Gastroesophageal sphincter (tissue), 4 donors: ENCODE results near the gene RABL3. TPM values are rescaled to one million over a fixed set of nuclear protein-coding genes. Genes with fewer than 3 reads are reported as not detected.

ENCODE experiments used
- ATAC-seq: fragments of 150-250 bp; one replicate; pipeline ENCODE4 v1.9.1; 2016; ENCODE audit warnings: mild to moderate bottlenecking, moderate library complexity
- H3K27ac ChIP-seq, 4 donors: fragments of 200-600 bp; sonication (generic) in 3 of 4; 1 replicate in 3 of 4; 2 replicates in 1 of 4; pipeline ENCODE4 v1.5.1; 2016 to 2019
- H3K27me3 ChIP-seq: fragments of 200-600 bp; sonication (generic); one replicate; pipeline ENCODE4 v1.5.1; 2019
- H3K36me3 ChIP-seq, 2 donors: fragments of 200-600 bp; sonication (generic); one replicate each; pipeline ENCODE4 v1.5.1; 2019; ENCODE audit warnings: control low read depth in 1 of 2
- H3K4me1 ChIP-seq, 3 donors: fragments of 200-600 bp; sonication (generic); 1 replicate in 2 of 3; 2 replicates in 1 of 3; pipeline ENCODE4 v1.5.1; 2016 to 2019; ENCODE audit warnings: control low read depth in 2 of 3
- H3K4me3 ChIP-seq, 2 donors: fragments of 200-600 bp; sonication (generic); one replicate each; pipeline ENCODE4 v1.5.1; 2019; ENCODE audit warnings: mild to moderate bottlenecking in 1 of 2, moderate library complexity in 1 of 2
- H3K9me3 ChIP-seq, 3 donors: fragments of 200-600 bp; sonication (generic); one replicate each; pipeline ENCODE4 v1.5.1; 2017 to 2019; ENCODE audit warnings: control low read depth in 2 of 3
- CTCF ChIP-seq, 4 experiments: fragments of 200-600 bp in 2 of 4; fragments of 450-650 bp in 2 of 4; sonication (generic) in 1 of 4; IDR thresholded peaks; one replicate each; pipeline ENCODE4 v1.5.1; 2017 to 2019; ENCODE audit warnings: antibody characterized with exemption in 4 of 4, mild to moderate bottlenecking in 2 of 4, moderate library complexity in 2 of 4
- EP300 ChIP-seq: sonication (generic); formaldehyde crosslinking; IDR thresholded peaks from one replicate; pipeline ENCODE4 v1.6.1; 2017; ENCODE audit warnings: antibody characterized with exemption, mild to moderate bottlenecking
- POLR2A ChIP-seq, 2 donors: fragments of 450-650 bp; IDR thresholded peaks; one replicate each; pipeline ENCODE4 v1.6.1; 2017; ENCODE audit warnings: antibody characterized with exemption in 2 of 2, mild to moderate bottlenecking in 2 of 2, moderate library complexity in 1 of 2
- POLR2AphosphoS5 ChIP-seq: sonication (generic); formaldehyde crosslinking; IDR thresholded peaks from one replicate; pipeline ENCODE4 v1.6.1; 2017; ENCODE audit warnings: antibody characterized with exemption
- WGBS, 2 donors: methylation state at CpG; one replicate each; pipeline ENCODE4 v1.1.5; 2018; ENCODE audit warnings: low coverage in 1 of 2; 5-methylcytosine and 5-hydroxymethylcytosine counted together
- total RNA-seq, 4 donors: library from RNA; depleted of rRNA; stranded (reverse); fragments of >200 nt; gene quantifications; one replicate each; pipeline ENCODE4 v1.1.0, GENCODE V29; 2016

RABL3 gene
- total RNA-seq, 4 donors from 2014 or later = 16.3 to 29.2 (median 20.1) TPM

GRCh38 chr3:120649830-120650233, 92.5 kb downstream of the RABL3 start:
- no peaks in the 10 kb centered on the region for H3K36me3 ChIP-seq
- TF ChIP-seq POLR2AphosphoS5 (no peak), CTCF (IDR thresholded peaks at IDR 0.05) (no peak), EP300 (no peak)

GRCh38 chr3:120648290-120648689, 94.0 kb downstream of the RABL3 start:
- Histone ChIP-seq H3K4me3 (no peak overlapping the region), H3K4me1 (peaks cover 0 to 17% (median 0%) of the 10 kb centered on the region in 3 donors), H3K36me3 (no peaks in the 10 kb centered on the region), H3K9me3 (no peaks in the 10 kb centered on the region), H3K27ac (no peak overlapping the region), H3K27me3 (no peaks in the 10 kb centered on the region)
- ATAC-seq = no peak
- WGBS, 2 donors = 75 to 93% methylated on average over 3 to 5 of the region's 5 CpGs
- TF ChIP-seq POLR2AphosphoS5 (no peak), CTCF (IDR thresholded peaks at IDR 0.05) (no peak), EP300 (no peak), POLR2A (IDR thresholded peaks at IDR 0.05) (no peak)

More at GRCh38 chr3:120649830-120650233, 92.5 kb downstream of the RABL3 start:
- WGBS, 2 donors = 58 to 88% methylated on average over 3 of the region's 3 CpGs
- no peaks in the 10 kb centered on the region for H3K27me3 ChIP-seq
- no peak overlapping the region for H3K4me3 ChIP-seq
- no peaks in the 10 kb centered on the region for H3K9me3 ChIP-seq
- H3K27ac ChIP-seq = no peak overlapping the region
- H3K4me1 ChIP-seq = peaks cover 0 to 17% (median 0%) of the 10 kb centered on the region in 3 donors
- ATAC-seq = no peak

- H3K9me3 ChIP-seq = no peaks in the 10 kb centered on the region
- 27 to 50% methylated on average over 5 of the region's 5 CpGs for WGBS, 2 donors
- no peaks in the 10 kb centered on the region for H3K36me3 ChIP-seq
- no peaks in the 10 kb centered on the region for H3K27me3 ChIP-seq
- H3K4me1 ChIP-seq = peaks cover 0 to 8% (median 0%) of the 10 kb centered on the region in 3 donors
- ATAC-seq = no peak
- H3K27ac ChIP-seq = no peak overlapping the region
- no peak for TF ChIP-seq POLR2A (IDR thresholded peaks at IDR 0.05)
- no peak for TF ChIP-seq EP300
- no peak for TF ChIP-seq CTCF (IDR thresholded peaks at IDR 0.05)
- no peak for TF ChIP-seq POLR2AphosphoS5
- no peak overlapping the region for H3K4me3 ChIP-seq
Measured at GRCh38 chr3:120646771-120647432, 95.4 kb downstream of the RABL3 start.

GRCh38 chr3:120645083-120645845, 97.1 kb downstream of the RABL3 start:
- no peak for ATAC-seq
- Histone ChIP-seq H3K27me3 (no peaks in the 10 kb centered on the region), H3K36me3 (no peaks in the 10 kb centered on the region), H3K9me3 (no peaks in the 10 kb centered on the region), H3K4me1 (peaks cover 0 to 8% (median 0%) of the 10 kb centered on the region in 3 donors), H3K27ac (no peak overlapping the region), H3K4me3 (no peak overlapping the region)
- no peak for TF ChIP-seq POLR2A (IDR thresholded peaks at IDR 0.05)
- 8 to 37% methylated on average over 2 to 5 of the region's 5 CpGs for whole genome bisulfite sequencing, 2 donors

GRCh38 chr3:120642368-120642948, 99.9 kb downstream of the RABL3 start:
- no peak for TF ChIP-seq EP300
- TF ChIP-seq POLR2AphosphoS5 = no peak
- TF ChIP-seq CTCF (IDR thresholded peaks at IDR 0.05) = no peak
- TF ChIP-seq POLR2A (IDR thresholded peaks at IDR 0.05) = no peak
- Histone ChIP-seq H3K27ac (no peak overlapping the region), H3K4me1 (peaks cover 0 to 8% (median 0%) of the 10 kb centered on the region in 3 donors), H3K27me3 (no peaks in the 10 kb centered on the region), H3K36me3 (no peaks in the 10 kb centered on the region), H3K9me3 (no peaks in the 10 kb centered on the region), H3K4me3 (no peak overlapping the region)
- ATAC-seq = no peak
- WGBS, 2 donors = 55 to 67% methylated on average over 4 of the region's 4 CpGs
